Activated CD8-positive, alpha-beta T cell treated with anti-CD3 and anti-CD28 coated beads for 36 hours (primary cell): ENCODE data around the gene ZNF407. TPM values are rescaled to one million over a fixed set of nuclear protein-coding genes. Genes with fewer than 3 reads are reported as not detected.

ENCODE experiments used
- ATAC-seq: fragments of 200-7000 bp; cut with Tn5 transposase; one replicate; pipeline ENCODE4 v1.10.0; 2021; ENCODE audit warnings: mild to moderate bottlenecking, moderate library complexity
- CTCF ChIA-PET: fragments of 350-600 bp; sonication (Branson Sonifier 250); formaldehyde crosslinking; loops from one replicate; lab custom pipeline; 2021; ENCODE audit warnings: antibody characterized with exemption; lab: Charles Lee
- POLR2A ChIA-PET: fragments of 350-600 bp; sonication (Branson Sonifier 250); formaldehyde crosslinking; loops from one replicate; lab custom pipeline; 2021; ENCODE audit warnings: antibody characterized with exemption; lab: Charles Lee
- DNase-seq: peaks from one replicate; pipeline ENCODE4 v3.0.0-alpha.2; 2020
- H3K27ac Mint-ChIP-seq: one replicate; pipeline ENCODE4 v1.8.0; 2021; ENCODE audit warnings: mild to moderate bottlenecking, mixed read lengths
- H3K27me3 Mint-ChIP-seq: one replicate; pipeline ENCODE4 v1.8.0; 2021; ENCODE audit warnings: mixed read lengths
- H3K36me3 Mint-ChIP-seq: one replicate; pipeline ENCODE4 v1.8.0; 2021; ENCODE audit warnings: low read depth, mixed read lengths
- H3K4me1 Mint-ChIP-seq: one replicate; pipeline ENCODE4 v1.8.0; 2021; ENCODE audit warnings: low read depth, mixed read lengths
- H3K4me3 Mint-ChIP-seq: one replicate; pipeline ENCODE4 v1.8.0; 2021; ENCODE audit warnings: mild to moderate bottlenecking, moderate library complexity, mixed read lengths
- H3K9me3 Mint-ChIP-seq: one replicate; pipeline ENCODE4 v1.8.0; 2021; ENCODE audit warnings: mixed read lengths
- intact Hi-C: fragments of 100-400 bp; cut with micrococcal nuclease; formaldehyde crosslinking; loops from one replicate; pipeline ENCODE4 v1.10.0; 2022
- total RNA-seq, 2 experiments: library from RNA; stranded (reverse); gene quantifications; one replicate each; pipeline ENCODE4 v1.2.3, GENCODE V29; 2021
- TF ChIP-seq, protein P1 (sequence below): fragments of 200-600 bp; IDR thresholded peaks from one replicate; pipeline ENCODE4 v1.8.0; 2022; ENCODE audit warnings: antibody characterized with exemption, mild to moderate bottlenecking

Gene ZNF407
- total RNA-seq, 2 experiments from 2014 or later, result 9.9 to 10.8 TPM

- Mint-ChIP-seq H3K9me3 (peaks cover 20% of the 10 kb centered on the region), H3K4me1 (no peaks in the 10 kb centered on the region)
- CTCF ChIA-PET, result no interaction called here
Measured at GRCh38 chr18:74760026-74760425, 162.4 kb downstream of the ZNF407 start.

DNA sequence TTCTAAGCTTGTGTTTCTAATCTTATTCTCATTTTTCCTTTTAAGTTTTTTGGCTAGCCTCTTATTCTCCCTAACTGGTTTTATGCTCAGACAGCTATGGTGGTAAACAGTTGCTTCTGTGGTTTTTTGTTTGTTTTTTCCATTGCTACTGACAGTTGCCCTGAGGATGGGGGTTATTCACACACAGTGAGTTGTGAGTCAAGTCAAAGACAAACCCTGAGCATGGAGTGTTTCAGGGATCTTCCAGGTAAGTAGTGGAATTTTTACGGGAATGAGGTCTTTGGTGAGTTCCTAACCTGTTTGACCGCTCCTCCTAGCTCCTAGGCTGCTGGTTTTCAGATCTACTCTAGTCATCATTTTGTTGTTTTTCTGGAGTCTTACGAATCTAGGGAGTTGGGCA, 162.8 kb downstream of the ZNF407 start:
- no peak overlapping the region for H3K27ac Mint-ChIP-seq
- intact Hi-C loops, result no loop called here
- no peaks in the 10 kb centered on the region for H3K4me1 Mint-ChIP-seq
- DNase-seq (no peak), ATAC-seq (no peak)
- peaks cover 23% of the 10 kb centered on the region for H3K36me3 Mint-ChIP-seq
- POLR2A ChIA-PET, result no interaction called here
- peaks cover 17% of the 10 kb centered on the region for H3K9me3 Mint-ChIP-seq
- no peaks in the 10 kb centered on the region for H3K27me3 Mint-ChIP-seq
- H3K4me3 Mint-ChIP-seq, result no peak overlapping the region
- TF ChIP-seq, protein P1, sequence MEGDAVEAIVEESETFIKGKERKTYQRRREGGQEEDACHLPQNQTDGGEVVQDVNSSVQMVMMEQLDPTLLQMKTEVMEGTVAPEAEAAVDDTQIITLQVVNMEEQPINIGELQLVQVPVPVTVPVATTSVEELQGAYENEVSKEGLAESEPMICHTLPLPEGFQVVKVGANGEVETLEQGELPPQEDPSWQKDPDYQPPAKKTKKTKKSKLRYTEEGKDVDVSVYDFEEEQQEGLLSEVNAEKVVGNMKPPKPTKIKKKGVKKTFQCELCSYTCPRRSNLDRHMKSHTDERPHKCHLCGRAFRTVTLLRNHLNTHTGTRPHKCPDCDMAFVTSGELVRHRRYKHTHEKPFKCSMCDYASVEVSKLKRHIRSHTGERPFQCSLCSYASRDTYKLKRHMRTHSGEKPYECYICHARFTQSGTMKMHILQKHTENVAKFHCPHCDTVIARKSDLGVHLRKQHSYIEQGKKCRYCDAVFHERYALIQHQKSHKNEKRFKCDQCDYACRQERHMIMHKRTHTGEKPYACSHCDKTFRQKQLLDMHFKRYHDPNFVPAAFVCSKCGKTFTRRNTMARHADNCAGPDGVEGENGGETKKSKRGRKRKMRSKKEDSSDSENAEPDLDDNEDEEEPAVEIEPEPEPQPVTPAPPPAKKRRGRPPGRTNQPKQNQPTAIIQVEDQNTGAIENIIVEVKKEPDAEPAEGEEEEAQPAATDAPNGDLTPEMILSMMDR, result no peak
- CTCF ChIA-PET, result no interaction called here

More at GRCh38 chr18:74760026-74760425, 162.4 kb downstream of the ZNF407 start:
- Mint-ChIP-seq H3K4me3 (no peak overlapping the region), H3K27me3 (no peaks in the 10 kb centered on the region), H3K36me3 (peaks cover 23% of the 10 kb centered on the region), H3K27ac (no peak overlapping the region)
- intact Hi-C loops, result no loop called here
- DNase-seq (no peak), ATAC-seq (no peak)
- TF ChIP-seq, protein P1, result no peak
- POLR2A ChIA-PET, result no interaction called here

DNA sequence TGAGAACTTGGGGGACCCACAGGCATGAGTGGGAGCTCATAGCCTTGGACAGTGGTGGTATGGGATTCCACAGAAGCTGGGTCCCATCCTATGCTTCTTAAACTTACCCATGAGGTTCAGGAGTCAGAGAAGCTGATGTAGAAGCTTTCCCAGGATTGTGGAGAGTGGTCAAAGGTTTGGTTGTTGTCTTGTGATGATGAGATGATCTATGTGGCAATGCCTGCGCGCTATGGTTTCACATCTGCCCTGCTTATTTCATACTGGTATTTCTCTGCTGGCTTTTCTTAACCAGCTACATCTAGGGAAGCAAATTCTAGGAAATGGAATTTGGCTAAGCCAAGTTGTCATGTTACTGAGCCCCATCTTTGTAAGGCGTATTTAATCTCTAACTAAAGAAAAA, 168.6 kb downstream of the ZNF407 start:
- Mint-ChIP-seq H3K27ac (no peak overlapping the region), H3K9me3 (peaks cover 3% of the 10 kb centered on the region), H3K27me3 (no peaks in the 10 kb centered on the region), H3K36me3 (peaks cover 12% of the 10 kb centered on the region), H3K4me1 (no peaks in the 10 kb centered on the region), H3K4me3 (no peak overlapping the region)
- intact Hi-C loops, result no loop called here
- POLR2A ChIA-PET, result no interaction called here
- ATAC-seq (no peak), DNase-seq (no peak)
- TF ChIP-seq, protein P1, result no peak
- CTCF ChIA-PET, result interaction anchor here (0.6 to 1.0 kb wide), 3 partner anchors 18 to 110 kb away, joined by 3 read pairs; no protein-coding TSS in a partner anchor

GRCh38 chr18:74768096-74768495, 170.4 kb downstream of the ZNF407 start:
- Mint-ChIP-seq H3K27me3 (no peaks in the 10 kb centered on the region), H3K36me3 (peaks cover 10% of the 10 kb centered on the region), H3K9me3 (peaks cover 3% of the 10 kb centered on the region), H3K4me1 (no peaks in the 10 kb centered on the region), H3K4me3 (no peak overlapping the region), H3K27ac (no peak overlapping the region)
- intact Hi-C loops, result no loop called here
- POLR2A ChIA-PET, result no interaction called here
- DNase-seq, result no peak
- ATAC-seq, result no peak
- TF ChIP-seq, protein P1, result no peak
- CTCF ChIA-PET, result no interaction called here

DNA sequence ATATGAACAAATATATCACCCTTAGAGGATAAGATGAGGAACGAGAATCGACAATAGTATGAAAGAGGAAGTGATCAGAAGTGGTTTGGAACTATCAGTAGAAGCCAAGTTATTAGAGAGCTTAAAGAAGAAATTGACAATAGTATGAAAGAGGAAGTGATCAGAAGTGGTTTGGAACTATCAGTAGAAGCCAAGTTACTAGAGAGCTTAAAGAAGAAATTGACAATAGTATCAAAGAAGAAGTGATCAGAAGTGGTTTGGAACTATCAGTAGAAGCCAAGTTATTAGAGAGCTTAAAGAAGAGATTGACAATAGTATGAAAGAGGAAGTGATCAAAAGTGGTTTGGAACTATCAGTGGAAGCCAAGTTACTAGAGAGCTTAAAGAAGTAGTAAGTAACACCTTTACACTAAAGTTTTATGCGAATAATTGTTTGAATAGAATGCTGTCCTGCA, 175.5 kb downstream of the ZNF407 start:
- Mint-ChIP-seq H3K36me3 (peaks cover under 1% of the 10 kb centered on the region), H3K9me3 (no peaks in the 10 kb centered on the region), H3K27me3 (no peaks in the 10 kb centered on the region), H3K4me1 (no peaks in the 10 kb centered on the region), H3K27ac (no peak overlapping the region), H3K4me3 (no peak overlapping the region)
- TF ChIP-seq, protein P1, result no peak
- ChIA-PET POLR2A (no interaction called here), CTCF (interaction anchor here (1.1 kb wide), 1 partner anchor 31 kb away, joined by 3 read pairs; no protein-coding TSS in a partner anchor)
- ATAC-seq (no peak), DNase-seq (no peak)
- intact Hi-C loops, result no loop called here
